ENCODE data around the gene FANCI. TPM values are rescaled to one million over a fixed set of nuclear protein-coding genes. Genes with fewer than 3 reads are reported as not detected.

Gene FANCI
- total and polyA plus RNA-seq, 2 of the 13 experiments (the other 11 are each of a cell fraction or from before 2014, with no cell fraction given): 15.7 to 68.8 TPM

GRCh38 chr15:89308236-89308635 lies 64.5 kb downstream of the FANCI start:
- ATAC-seq (no peak), FAIRE-seq (no peak), DNase-seq (ENCODE audit: low spot score) (no peak)
- TF ChIP-seq HMG20B (CRISPR knock-in tag; conservative IDR thresholded peaks at IDR 0.05): no peak
- no peak for TF ChIP-seq IRF1 (CRISPR knock-in tag; IDR thresholded peaks at IDR 0.05; ENCODE audit: low read depth)
- no peak for TF ChIP-seq EHMT2 (IDR thresholded peaks at IDR 0.05; ENCODE audit: borderline replicate concordance, low read depth, low read length)
- no peak for TF ChIP-seq KLF13 (CRISPR knock-in tag; IDR thresholded peaks at IDR 0.05)
- TF ChIP-seq LBX2 (CRISPR knock-in tag; IDR thresholded peaks at IDR 0.05; ENCODE audit: borderline replicate concordance): no peak
- no peak for TF ChIP-seq ATAD3A (CRISPR knock-in tag; IDR thresholded peaks at IDR 0.05)
- no peak for TF ChIP-seq PATZ1 (CRISPR knock-in tag; IDR thresholded peaks at IDR 0.05)
- TF ChIP-seq THRA (CRISPR knock-in tag; IDR thresholded peaks at IDR 0.05; ENCODE audit: borderline replicate concordance): no peak
- TF ChIP-seq CCDC6 (CRISPR knock-in tag; IDR thresholded peaks at IDR 0.05): no peak
- TF ChIP-seq CSRNP1 (CRISPR knock-in tag; IDR thresholded peaks at IDR 0.05): no peak
- no peak for TF ChIP-seq E2F5 (CRISPR knock-in tag; conservative IDR thresholded peaks at IDR 0.05)
- Histone ChIP-seq H3K9me3 (ENCODE audit: low read length) (no peaks in the 10 kb centered on the region), H3K4me1 (ENCODE audit: insufficient read depth, low read length) (no peaks in the 10 kb centered on the region), H3K79me2 (ENCODE audit: insufficient read depth, low read length) (no peaks in the 10 kb centered on the region), H3K27me3 (ENCODE audit: control insufficient read depth in 1 of 2, insufficient read depth in 2 of 2, low read length in 2 of 2) (no peaks in the 10 kb centered on the region), H2AFZ (ENCODE audit: low read length) (no peak overlapping the region), H3K36me3 (replicated peaks in 1 of 2; ENCODE audit: control insufficient read depth in 1 of 2, insufficient read depth in 2 of 2, low read length in 2 of 2) (peaks cover 8 to 47% of the 10 kb centered on the region in 2 experiments), H3K9ac (ENCODE audit: insufficient read depth, low read depth, low read length) (no peak overlapping the region), H3K4me2 (ENCODE audit: low read depth, low read length) (no peak overlapping the region), H4K20me1 (ENCODE audit: insufficient read depth, low read length) (no peaks in the 10 kb centered on the region), H3K4me3 (replicated peaks in 1 of 3; ENCODE audit: insufficient read depth in 1 of 3, low read depth in 2 of 3, low read length in 3 of 3) (no peak overlapping the region), H3K27ac (ENCODE audit: extremely low read length, insufficient read depth, low read length) (no peak overlapping the region)
- in situ Hi-C loops (cut with HindIII; ENCODE audit: extremely low pct_ligation_motif_present, low pct_unique_long_range_greater_than_20kb) (no loop called here), intact Hi-C loops (cut with micrococcal nuclease; ENCODE audit: unreplicated experiment) (loop anchor here (10.0 kb wide), 1 partner anchor 103 kb away; no protein-coding TSS in a partner anchor)
- ChIA-PET CTCF (ENCODE audit: low intra/inter-chr PET ratio, low total read pairs) (no interaction called here), POLR2A (no interaction called here)
- WGBS (ENCODE audit: low lambda C conversion rate): 67% methylated on average over 3 of the region's 3 CpGs
- BruUV-seq (replicated peaks): no TSS peak

Data from HepG2 (cell line).